22Rv1 (cell line): Measurements from ENCODE around the gene TESK2.
A peak's percentile ranks its signal among the peaks of the same experiment; 100 is the strongest.

Experiments
- H3K27ac ChIP-seq: fragments of 450-650 bp; 2 replicates; pipeline ENCODE4 v1.5.1; 2017
- CTCF ChIP-seq: fragments of 450-650 bp; IDR thresholded peaks from 2 replicates; pipeline ENCODE4 v1.5.1; 2017; ENCODE audit warnings: mild to moderate bottlenecking
- ZFX ChIP-seq: fragments of 450-650 bp; IDR thresholded peaks from 2 replicates; pipeline ENCODE4 v1.6.1; 2017; ENCODE audit warnings: antibody characterized with exemption, borderline replicate concordance

The TESK2 gene

GRCh38 chr1:45326627-45327623 lies 164.0 kb downstream of the TESK2 start, which contains the start of gene HPDL:
Gene HPDL (plus strand): TSS chr1:45326895. CDS start chr1:45327149, 254 bp downstream.
- TF ChIP-seq ZFX: no peak
- no peak for TF ChIP-seq CTCF
- H3K27ac ChIP-seq: peak within 1 kb of the TSS; percentile 31; the same call in 1 of the 2 replicates

- no peak overlapping the region for H3K27ac ChIP-seq
- TF ChIP-seq CTCF (no peak), ZFX (no peak)
Observed at GRCh38 chr1:45325851-45326506, 165.0 kb downstream of the TESK2 start.

GRCh38 chr1:45322486-45323040 lies 168.4 kb downstream of the TESK2 start:
- TF ChIP-seq ZFX (no peak), CTCF (no peak)
- no peak overlapping the region for H3K27ac ChIP-seq

DNA sequence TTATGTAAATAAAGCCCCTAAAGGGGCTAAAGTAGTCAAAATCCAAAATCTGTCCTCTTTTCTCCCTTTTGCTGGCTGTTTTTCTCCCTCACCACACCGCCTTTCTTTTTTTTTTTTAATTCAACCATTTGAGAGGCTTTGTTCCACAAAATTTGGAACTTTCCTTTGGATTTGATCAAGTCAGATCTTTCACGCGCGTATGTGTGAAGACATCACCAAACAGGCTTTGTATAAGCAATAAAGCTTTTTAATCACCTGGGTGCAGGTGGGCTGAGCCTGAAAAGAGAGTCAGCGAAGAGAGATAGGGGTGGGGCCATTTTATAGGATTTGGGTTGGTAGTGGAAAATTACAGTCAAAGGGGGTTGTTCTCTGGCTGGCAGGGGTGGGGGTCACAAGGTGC lies 169.5 kb downstream of the TESK2 start:
- TF ChIP-seq CTCF: no peak
- TF ChIP-seq ZFX: no peak

GRCh38 chr1:45319761-45320160 lies 171.2 kb downstream of the TESK2 start:
- TF ChIP-seq ZFX (no peak), CTCF (no peak)
- H3K27ac ChIP-seq: no peak overlapping the region

More for the DNA sequence above, 169.5 kb downstream of the TESK2 start:
- H3K27ac ChIP-seq: no peak overlapping the region

GRCh38 chr1:45317166-45317565 lies 173.8 kb downstream of the TESK2 start:
- TF ChIP-seq CTCF: no peak
- TF ChIP-seq ZFX: no peak

More at GRCh38 chr1:45317166-45317565, 173.8 kb downstream of the TESK2 start:
- no peak overlapping the region for H3K27ac ChIP-seq
